HEK293 (cell line): ENCODE results near the gene PTGER2.

Experiments used
- CTCF ChIA-PET: fragments of 350-600 bp; formaldehyde crosslinking; extraction: SDS; loops from one replicate; lab custom pipeline; 2021; ENCODE audit warnings: antibody characterized with exemption; lab: Yijun Ruan, JAX
- POLR2A ChIA-PET: fragments of 300-600 bp; formaldehyde crosslinking; extraction: SDS; loops from one replicate; lab custom pipeline; 2020; ENCODE audit warnings: antibody characterized with exemption, inconsistent platforms; lab: Yijun Ruan, JAX
- H3K27ac ChIP-seq: fragments of 200-500 bp; sonication (Bioruptor generic); 2 replicates; pipeline ENCODE4 v1.5.1; 2014; ENCODE audit warnings: low read depth, low read length, control low read depth, inconsistent platforms; ENCODE audit errors: extremely low read depth
- H3K36me3 ChIP-seq, 2 experiments: fragments of 200-500 bp in 1 of 2; sonication (Bioruptor generic) in 1 of 2; 1 replicate in 1 of 2; 2 replicates in 1 of 2; pipeline ENCODE4 v1.5.1; 2014 to 2017; ENCODE audit warnings: inconsistent platforms in 2 of 2, low read length in 2 of 2; ENCODE audit not compliant: control insufficient read depth in 2 of 2, insufficient read depth in 1 of 2
- H3K4me1 ChIP-seq: fragments of 200-500 bp; sonication (Bioruptor generic); 2 replicates; pipeline ENCODE4 v1.5.1; 2014; ENCODE audit warnings: mild to moderate bottlenecking, low read length, inconsistent platforms; ENCODE audit not compliant: control insufficient read depth, insufficient read depth
- H3K4me3 ChIP-seq: 2 replicates; pipeline ENCODE4 v1.5.1; 2011; ENCODE audit warnings: low read depth, mild to moderate bottlenecking, control low read depth, low read length, moderate library complexity
- H3K9me3 ChIP-seq: fragments of 200-500 bp; sonication (Bioruptor generic); 2 replicates; pipeline ENCODE4 v1.5.1; 2014; ENCODE audit warnings: low read depth, low read length, inconsistent platforms; ENCODE audit not compliant: control insufficient read depth, insufficient read depth
- CTCF ChIP-seq: fragments of 450-650 bp; formaldehyde crosslinking; IDR thresholded peaks from 2 replicates; pipeline ENCODE4 v1.5.1; 2016; ENCODE audit warnings: missing biosample characterization, missing genetic modification characterization
- ELK4 ChIP-seq: IDR thresholded peaks from 2 replicates; pipeline ENCODE4 v1.6.1; 2011; ENCODE audit warnings: mild to moderate bottlenecking, low read depth, low read length, borderline replicate concordance
- GLI2 ChIP-seq: fragments of 450-650 bp; formaldehyde crosslinking; IDR thresholded peaks from 2 replicates; pipeline ENCODE4; 2017; ENCODE audit warnings: missing biosample characterization, missing genetic modification characterization, low read depth, borderline replicate concordance
- KLF1 ChIP-seq: fragments of 450-650 bp; formaldehyde crosslinking; IDR thresholded peaks from 2 replicates; pipeline ENCODE4 v1.5.1; 2016; ENCODE audit warnings: missing biosample characterization, missing genetic modification characterization
- MYNN ChIP-seq: fragments of 450-650 bp; formaldehyde crosslinking; IDR thresholded peaks from 2 replicates; pipeline ENCODE4 v1.5.1; 2016; ENCODE audit warnings: missing biosample characterization, missing genetic modification characterization, borderline replicate concordance
- PRDM6 ChIP-seq: fragments of 450-650 bp; formaldehyde crosslinking; IDR thresholded peaks from 2 replicates; pipeline ENCODE4 v1.5.1; 2017; ENCODE audit warnings: missing biosample characterization, missing genetic modification characterization
- SCRT1 ChIP-seq: fragments of 450-650 bp; formaldehyde crosslinking; IDR thresholded peaks from 2 replicates; pipeline ENCODE4 v1.5.1; 2016; ENCODE audit warnings: missing biosample characterization, missing genetic modification characterization, borderline replicate concordance
- TCF7L2 ChIP-seq: IDR thresholded peaks from 2 replicates; pipeline ENCODE4 v1.6.1; 2011; ENCODE audit warnings: low read depth, mild to moderate bottlenecking, inconsistent platforms, low read length, moderate library complexity, borderline replicate concordance
- TRIM28 ChIP-seq: IDR thresholded peaks from 2 replicates; pipeline ENCODE4 v1.6.1; 2011; ENCODE audit warnings: low read length, control low read depth, borderline replicate concordance
- ZBTB20 ChIP-seq: fragments of 450-650 bp; formaldehyde crosslinking; IDR thresholded peaks from 2 replicates; pipeline ENCODE4 v1.5.1; 2016; ENCODE audit warnings: missing biosample characterization, missing genetic modification characterization
- ZBTB21 ChIP-seq: fragments of 450-650 bp; formaldehyde crosslinking; IDR thresholded peaks from 2 replicates; pipeline ENCODE4 v1.5.1; 2017; ENCODE audit warnings: missing biosample characterization, missing genetic modification characterization
- ZBTB48 ChIP-seq: fragments of 450-650 bp; formaldehyde crosslinking; IDR thresholded peaks from 2 replicates; pipeline ENCODE4 v1.5.1; 2016; ENCODE audit warnings: missing biosample characterization, missing genetic modification characterization
- ZNF10 ChIP-seq: fragments of 450-650 bp; formaldehyde crosslinking; IDR thresholded peaks from 2 replicates; pipeline ENCODE4 v1.5.1; 2017; ENCODE audit warnings: missing biosample characterization, missing genetic modification characterization
- ZNF146 ChIP-seq: fragments of 450-650 bp; formaldehyde crosslinking; IDR thresholded peaks from 2 replicates; pipeline ENCODE4 v1.5.1; 2016; ENCODE audit warnings: missing biosample characterization, missing genetic modification characterization
- ZNF155 ChIP-seq: fragments of 450-650 bp; formaldehyde crosslinking; IDR thresholded peaks from 2 replicates; pipeline ENCODE4 v1.5.1; 2016; ENCODE audit warnings: missing biosample characterization, missing genetic modification characterization
- ZNF18 ChIP-seq: fragments of 450-650 bp; formaldehyde crosslinking; IDR thresholded peaks from 2 replicates; pipeline ENCODE4 v1.5.1; 2016; ENCODE audit warnings: missing biosample characterization, missing genetic modification characterization
- ZNF23 ChIP-seq: fragments of 450-650 bp; formaldehyde crosslinking; IDR thresholded peaks from 2 replicates; pipeline ENCODE4 v1.5.1; 2016; ENCODE audit warnings: missing biosample characterization, missing genetic modification characterization, borderline replicate concordance
- ZNF280C ChIP-seq: fragments of 450-650 bp; formaldehyde crosslinking; IDR thresholded peaks from 2 replicates; pipeline ENCODE4 v1.5.1; 2016; ENCODE audit warnings: missing biosample characterization, missing genetic modification characterization
- ZNF394 ChIP-seq: fragments of 450-650 bp; formaldehyde crosslinking; IDR thresholded peaks from 2 replicates; pipeline ENCODE4 v1.5.1; 2016; ENCODE audit warnings: missing biosample characterization, missing genetic modification characterization, mild to moderate bottlenecking, moderate library complexity, borderline replicate concordance
- ZNF398 ChIP-seq: fragments of 450-650 bp; formaldehyde crosslinking; IDR thresholded peaks from 2 replicates; pipeline ENCODE4 v1.5.1; 2017; ENCODE audit warnings: missing biosample characterization, missing genetic modification characterization
- ZNF561 ChIP-seq: fragments of 450-650 bp; IDR thresholded peaks from 2 replicates; pipeline ENCODE4 v1.5.1; 2018; ENCODE audit warnings: missing biosample characterization, missing genetic modification characterization, borderline replicate concordance
- ZNF843 ChIP-seq: fragments of 450-650 bp; formaldehyde crosslinking; IDR thresholded peaks from 2 replicates; pipeline ENCODE4 v1.5.1; 2016; ENCODE audit warnings: missing biosample characterization, missing genetic modification characterization

The PTGER2 gene

GRCh38 chr14:52351233-52352060 lies 37.3 kb downstream of the PTGER2 start (continued):
- TF ChIP-seq SCRT1 (tag by site-specific recombination) (peak; percentile 14; the same call in 1 of the 2 replicates), ZNF18 (tag by site-specific recombination) (peak; percentile 50), ZBTB21 (tag by site-specific recombination) (peak; percentile 86)

- no peaks in the 10 kb centered on the region for H3K9me3 ChIP-seq
- CTCF ChIA-PET: no interaction called here
- POLR2A ChIA-PET: no interaction called here
- peak overlapping the region; percentile 90 for H3K27ac ChIP-seq
- no peaks in the 10 kb centered on the region for H3K36me3 ChIP-seq
- peaks cover 33% of the 10 kb centered on the region for H3K4me1 ChIP-seq
- H3K4me3 ChIP-seq: no peak overlapping the region
- TF ChIP-seq ELK4 (no peak), ZBTB20 (tag by site-specific recombination) (no peak), KLF1 (tag by site-specific recombination) (no peak), ZNF280C (tag by site-specific recombination) (no peak), TRIM28 (no peak), TCF7L2 (no peak), ZNF843 (tag by site-specific recombination) (peak; percentile 77), ZNF394 (no peak), PRDM6 (peak; percentile 99), ZNF10 (tag by site-specific recombination) (0 out of 2 replicates have a peak, but pooled peaks have one; percentile 29), ZNF398 (tag by site-specific recombination) (no peak), ZNF155 (tag by site-specific recombination) (no peak), GLI2 (tag by site-specific recombination) (no peak), ZNF146 (tag by site-specific recombination) (no peak), ZNF23 (tag by site-specific recombination) (no peak), ZBTB48 (tag by site-specific recombination) (peak; percentile 75), CTCF (tag by site-specific recombination) (no peak), MYNN (tag by site-specific recombination) (no peak), ZNF561 (tag by site-specific recombination) (no peak)
Measured at GRCh38 chr14:52352061-52352491, 38.0 kb downstream of the PTGER2 start.
